ENCODE results near the gene GSTP1. TPM values are rescaled to one million over a fixed set of nuclear protein-coding genes. Genes with fewer than 3 reads are reported as not detected.

The GSTP1 gene
- total and polyA plus RNA-seq, 7 donors = 224 to 410 (median 285) TPM

- Histone ChIP-seq H3K36me3 (ENCODE audit: insufficient read depth in 1 of 2, low read depth in 1 of 2) (peaks cover 14 to 56% of the 10 kb centered on the region in 2 donors), H3K27ac (no peak overlapping the region), H3K9me3 (no peaks in the 10 kb centered on the region), H3K4me3 (no peak overlapping the region), H3K4me1 (peaks cover 30% of the 10 kb centered on the region), H3K27me3 (ENCODE audit: insufficient read depth in 3 of 3, low read length in 2 of 3) (no peaks in the 10 kb centered on the region)
- TF ChIP-seq, protein P1, sequence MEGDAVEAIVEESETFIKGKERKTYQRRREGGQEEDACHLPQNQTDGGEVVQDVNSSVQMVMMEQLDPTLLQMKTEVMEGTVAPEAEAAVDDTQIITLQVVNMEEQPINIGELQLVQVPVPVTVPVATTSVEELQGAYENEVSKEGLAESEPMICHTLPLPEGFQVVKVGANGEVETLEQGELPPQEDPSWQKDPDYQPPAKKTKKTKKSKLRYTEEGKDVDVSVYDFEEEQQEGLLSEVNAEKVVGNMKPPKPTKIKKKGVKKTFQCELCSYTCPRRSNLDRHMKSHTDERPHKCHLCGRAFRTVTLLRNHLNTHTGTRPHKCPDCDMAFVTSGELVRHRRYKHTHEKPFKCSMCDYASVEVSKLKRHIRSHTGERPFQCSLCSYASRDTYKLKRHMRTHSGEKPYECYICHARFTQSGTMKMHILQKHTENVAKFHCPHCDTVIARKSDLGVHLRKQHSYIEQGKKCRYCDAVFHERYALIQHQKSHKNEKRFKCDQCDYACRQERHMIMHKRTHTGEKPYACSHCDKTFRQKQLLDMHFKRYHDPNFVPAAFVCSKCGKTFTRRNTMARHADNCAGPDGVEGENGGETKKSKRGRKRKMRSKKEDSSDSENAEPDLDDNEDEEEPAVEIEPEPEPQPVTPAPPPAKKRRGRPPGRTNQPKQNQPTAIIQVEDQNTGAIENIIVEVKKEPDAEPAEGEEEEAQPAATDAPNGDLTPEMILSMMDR (IDR thresholded peaks at IDR 0.05) = no peak
- intact Hi-C loops (cut with DNase I) = loop anchor here in 1 of 2 donors (5.0 kb wide), 1 partner anchor 37 kb away; no protein-coding TSS in a partner anchor
- DNase-seq = no peak
- 82 to 91% (median 88%) methylated on average over 10 of the region's 10 CpGs for WGBS, 3 donors
- no peak for ATAC-seq
Observed at GRCh38 chr11:67609316-67609715, 25.7 kb downstream of the GSTP1 start.

DNA sequence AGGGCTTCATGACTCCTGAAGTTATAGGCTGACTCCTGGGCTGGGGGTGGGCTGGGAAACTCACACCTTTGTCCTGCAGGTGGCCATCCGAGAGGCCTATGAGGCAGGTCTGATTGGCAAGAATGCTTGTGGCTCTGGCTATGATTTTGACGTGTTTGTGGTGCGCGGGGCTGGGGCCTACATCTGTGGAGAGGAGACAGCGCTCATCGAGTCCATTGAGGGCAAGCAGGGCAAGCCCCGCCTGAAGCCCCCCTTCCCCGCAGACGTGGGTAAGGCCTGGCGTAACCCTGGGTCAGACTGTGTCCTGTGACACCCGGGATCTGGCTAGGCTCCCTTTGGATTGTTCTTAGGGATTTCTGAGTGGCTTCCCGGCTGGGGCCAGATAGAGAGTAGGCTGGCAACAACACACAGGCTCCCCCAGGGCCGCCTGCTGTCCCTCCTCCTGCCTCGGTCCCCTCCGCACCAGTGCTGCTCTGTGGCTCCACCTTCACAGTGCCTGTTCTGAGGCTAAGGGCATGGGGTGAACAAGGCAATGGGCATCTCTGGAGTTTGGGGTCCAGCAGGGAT is 26.8 kb downstream of the GSTP1 start:
- TF ChIP-seq, protein P1 (IDR thresholded peaks at IDR 0.05) = no peak
- peaks cover 14 to 56% of the 10 kb centered on the region in 2 donors for H3K36me3 ChIP-seq (ENCODE audit: insufficient read depth in 1 of 2, low read depth in 1 of 2)
- ATAC-seq = no peak

DNA sequence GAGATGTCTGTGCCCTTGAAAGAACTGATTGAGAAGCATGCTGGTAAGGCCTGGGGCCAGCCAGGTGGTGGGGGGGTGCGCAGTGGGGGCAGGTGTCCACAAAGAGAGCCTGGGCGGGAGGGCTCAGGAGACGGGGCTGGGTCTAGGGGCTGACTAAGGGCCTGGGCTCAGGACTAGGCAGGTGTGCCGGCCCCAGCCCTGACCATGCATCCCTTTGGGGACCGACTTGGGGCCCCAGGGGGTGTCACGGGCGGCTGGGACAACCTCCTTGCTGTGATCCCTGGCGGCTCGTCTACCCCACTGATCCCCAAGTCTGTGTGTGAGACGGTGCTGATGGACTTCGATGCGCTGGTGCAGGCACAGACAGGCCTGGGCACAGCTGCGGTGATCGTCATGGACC is 27.6 kb downstream of the GSTP1 start:
- Histone ChIP-seq H3K4me3 (no peak overlapping the region), H3K27ac (no peak overlapping the region), H3K9me3 (no peaks in the 10 kb centered on the region), H3K27me3 (ENCODE audit: insufficient read depth in 3 of 3, low read length in 2 of 3) (peaks cover 0 to 8% (median 0%) of the 10 kb centered on the region in 3 donors), H3K4me1 (peaks cover 18% of the 10 kb centered on the region), H3K36me3 (ENCODE audit: insufficient read depth in 1 of 2, low read depth in 1 of 2) (peaks cover 14 to 56% of the 10 kb centered on the region in 2 donors)
- ATAC-seq (no peak), DNase-seq (peak in 1 of 2 donors; percentile 41)
- WGBS, 3 donors = 90 to 92% (median 91%) methylated on average over 13 to 14 of the region's 14 CpGs
- TF ChIP-seq, protein P1 (IDR thresholded peaks at IDR 0.05) = no peak
- intact Hi-C loops (cut with DNase I) = no loop called here

More for the DNA sequence above, 26.8 kb downstream of the GSTP1 start:
- H3K27me3 ChIP-seq (ENCODE audit: insufficient read depth in 3 of 3, low read length in 2 of 3) = peaks cover 0 to 2% (median 0%) of the 10 kb centered on the region in 3 donors
- H3K9me3 ChIP-seq = no peaks in the 10 kb centered on the region
- no peak overlapping the region for H3K27ac ChIP-seq
- intact Hi-C loops (cut with DNase I) = no loop called here
- H3K4me3 ChIP-seq = no peak overlapping the region
- H3K4me1 ChIP-seq = peaks cover 26% of the 10 kb centered on the region
- WGBS, 3 donors = 70 to 87% (median 80%) methylated on average over 15 of the region's 15 CpGs
- DNase-seq = peak in 1 of 2 donors; percentile 45

DNA sequence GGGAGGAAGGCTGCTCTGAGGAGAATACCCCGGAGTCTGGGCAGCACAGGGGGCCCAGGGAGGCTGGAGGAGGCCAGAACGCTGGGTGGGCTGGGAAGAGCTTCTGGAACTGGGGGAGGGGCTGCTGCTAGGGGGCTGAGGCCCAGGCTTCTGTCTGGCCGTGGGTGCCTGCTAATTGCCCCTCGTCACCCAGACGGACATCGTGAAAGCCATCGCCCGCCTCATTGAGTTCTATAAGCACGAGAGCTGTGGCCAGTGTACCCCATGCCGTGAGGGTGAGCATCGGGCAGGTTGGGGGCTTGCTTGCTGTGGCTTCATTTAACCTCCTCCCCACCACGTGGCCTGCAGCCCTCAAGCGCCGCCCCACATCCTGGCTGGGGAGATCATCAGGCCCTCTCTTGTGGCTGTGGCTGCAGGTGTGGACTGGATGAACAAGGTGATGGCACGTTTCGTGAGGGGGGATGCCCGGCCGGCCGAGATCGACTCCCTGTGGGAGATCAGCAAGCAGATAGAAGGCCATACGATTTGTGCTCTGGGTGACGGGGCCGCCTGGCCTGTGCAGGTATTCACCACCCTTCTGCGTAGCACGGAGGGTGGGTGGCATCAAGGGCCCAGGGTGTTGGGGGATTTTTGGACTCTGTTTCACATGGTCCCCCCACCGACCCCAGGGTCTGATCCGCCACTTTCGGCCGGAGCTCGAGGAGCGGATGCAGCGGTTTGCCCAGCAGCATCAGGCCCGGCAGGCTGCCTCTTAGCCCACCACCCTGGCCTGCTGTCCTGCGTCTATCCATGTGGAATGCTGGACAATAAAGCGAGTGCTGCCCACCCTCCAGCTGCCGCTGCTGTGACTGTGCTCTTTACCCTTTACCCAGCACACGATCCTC is 28.3 kb downstream of the GSTP1 start:
- TF ChIP-seq, protein P1 (IDR thresholded peaks at IDR 0.05) = no peak
- no peak overlapping the region for H3K27ac ChIP-seq
- ATAC-seq = no peak
- intact Hi-C loops (cut with DNase I) = no loop called here
- H3K27me3 ChIP-seq (ENCODE audit: insufficient read depth in 3 of 3, low read length in 2 of 3) = peaks cover 0 to 8% (median 0%) of the 10 kb centered on the region in 3 donors
- H3K9me3 ChIP-seq = no peaks in the 10 kb centered on the region
- H3K4me1 ChIP-seq = peaks cover 16% of the 10 kb centered on the region
- peaks cover 14 to 56% of the 10 kb centered on the region in 2 donors for H3K36me3 ChIP-seq (ENCODE audit: insufficient read depth in 1 of 2, low read depth in 1 of 2)
- H3K4me3 ChIP-seq = no peak overlapping the region
- WGBS, 3 donors = 85 to 87% (median 87%) methylated on average over 37 of the region's 37 CpGs
- no peak for DNase-seq

Measured in psoas muscle (tissue), 8 donors.